HFF-Myc (cell line): Measurements from ENCODE around the gene ATP2A3.

Experiments
- DNase-seq: peaks from one replicate; pipeline ENCODE4 v3.0.0-alpha.2; 2011; ENCODE audit warnings: low read depth; ENCODE audit errors: extremely low read depth
- H3K4me3 ChIP-seq: replicated peaks from 2 replicates; pipeline ENCODE4 v1.5.1; 2011; ENCODE audit warnings: low read depth, mild to moderate bottlenecking, control low read depth, low read length
- TF ChIP-seq, protein P1 (sequence below): IDR thresholded peaks from 2 replicates; pipeline ENCODE4 v1.5.1; 2012; ENCODE audit warnings: mild to moderate bottlenecking, low read depth, low read length, control low read depth; ENCODE audit errors: missing control alignments

ATP2A3 gene

GRCh38 chr17:3966720-3967363 lies 2.6 kb upstream of the ATP2A3 start:
- DNase-seq, result no peak
- H3K4me3 ChIP-seq, result no peak overlapping the region
- TF ChIP-seq, protein P1, sequence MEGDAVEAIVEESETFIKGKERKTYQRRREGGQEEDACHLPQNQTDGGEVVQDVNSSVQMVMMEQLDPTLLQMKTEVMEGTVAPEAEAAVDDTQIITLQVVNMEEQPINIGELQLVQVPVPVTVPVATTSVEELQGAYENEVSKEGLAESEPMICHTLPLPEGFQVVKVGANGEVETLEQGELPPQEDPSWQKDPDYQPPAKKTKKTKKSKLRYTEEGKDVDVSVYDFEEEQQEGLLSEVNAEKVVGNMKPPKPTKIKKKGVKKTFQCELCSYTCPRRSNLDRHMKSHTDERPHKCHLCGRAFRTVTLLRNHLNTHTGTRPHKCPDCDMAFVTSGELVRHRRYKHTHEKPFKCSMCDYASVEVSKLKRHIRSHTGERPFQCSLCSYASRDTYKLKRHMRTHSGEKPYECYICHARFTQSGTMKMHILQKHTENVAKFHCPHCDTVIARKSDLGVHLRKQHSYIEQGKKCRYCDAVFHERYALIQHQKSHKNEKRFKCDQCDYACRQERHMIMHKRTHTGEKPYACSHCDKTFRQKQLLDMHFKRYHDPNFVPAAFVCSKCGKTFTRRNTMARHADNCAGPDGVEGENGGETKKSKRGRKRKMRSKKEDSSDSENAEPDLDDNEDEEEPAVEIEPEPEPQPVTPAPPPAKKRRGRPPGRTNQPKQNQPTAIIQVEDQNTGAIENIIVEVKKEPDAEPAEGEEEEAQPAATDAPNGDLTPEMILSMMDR, result no peak

DNA sequence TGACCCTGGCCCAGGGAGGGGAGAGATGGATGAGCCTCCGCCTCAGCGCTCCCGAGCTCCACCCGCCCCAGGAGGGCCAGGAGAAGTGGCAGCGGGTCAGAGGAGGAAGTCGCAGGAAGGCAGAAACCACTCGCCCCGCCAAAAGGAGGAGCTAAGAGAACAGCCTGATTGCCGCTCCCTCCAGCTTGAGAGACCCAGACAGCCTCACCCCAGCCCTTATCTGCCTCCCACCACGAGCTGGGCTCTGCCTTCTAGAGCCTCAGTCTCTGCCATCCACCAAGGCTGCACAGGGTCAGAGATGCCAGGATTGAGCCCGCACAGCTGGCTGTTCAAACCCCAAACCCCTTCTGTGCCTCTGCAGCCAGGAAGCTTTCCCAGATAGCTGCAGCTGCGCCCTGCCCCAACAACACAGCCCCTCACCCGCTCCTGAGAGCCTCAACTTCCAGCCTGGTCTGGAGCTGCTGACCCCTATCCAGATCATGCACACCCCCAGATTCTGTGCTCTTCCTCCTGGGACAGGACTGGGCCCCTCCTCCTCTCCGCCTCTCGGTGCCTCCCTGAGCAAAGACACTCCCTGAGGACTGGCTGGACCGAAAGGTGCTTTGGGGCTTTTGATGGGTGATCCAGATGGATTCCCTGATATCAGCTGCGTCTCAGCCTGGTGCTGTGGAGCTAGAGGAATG lies 1.0 kb upstream of the ATP2A3 start:
- TF ChIP-seq, protein P1, result no peak
- DNase-seq, result no peak
- H3K4me3 ChIP-seq, result no peak overlapping the region

DNA sequence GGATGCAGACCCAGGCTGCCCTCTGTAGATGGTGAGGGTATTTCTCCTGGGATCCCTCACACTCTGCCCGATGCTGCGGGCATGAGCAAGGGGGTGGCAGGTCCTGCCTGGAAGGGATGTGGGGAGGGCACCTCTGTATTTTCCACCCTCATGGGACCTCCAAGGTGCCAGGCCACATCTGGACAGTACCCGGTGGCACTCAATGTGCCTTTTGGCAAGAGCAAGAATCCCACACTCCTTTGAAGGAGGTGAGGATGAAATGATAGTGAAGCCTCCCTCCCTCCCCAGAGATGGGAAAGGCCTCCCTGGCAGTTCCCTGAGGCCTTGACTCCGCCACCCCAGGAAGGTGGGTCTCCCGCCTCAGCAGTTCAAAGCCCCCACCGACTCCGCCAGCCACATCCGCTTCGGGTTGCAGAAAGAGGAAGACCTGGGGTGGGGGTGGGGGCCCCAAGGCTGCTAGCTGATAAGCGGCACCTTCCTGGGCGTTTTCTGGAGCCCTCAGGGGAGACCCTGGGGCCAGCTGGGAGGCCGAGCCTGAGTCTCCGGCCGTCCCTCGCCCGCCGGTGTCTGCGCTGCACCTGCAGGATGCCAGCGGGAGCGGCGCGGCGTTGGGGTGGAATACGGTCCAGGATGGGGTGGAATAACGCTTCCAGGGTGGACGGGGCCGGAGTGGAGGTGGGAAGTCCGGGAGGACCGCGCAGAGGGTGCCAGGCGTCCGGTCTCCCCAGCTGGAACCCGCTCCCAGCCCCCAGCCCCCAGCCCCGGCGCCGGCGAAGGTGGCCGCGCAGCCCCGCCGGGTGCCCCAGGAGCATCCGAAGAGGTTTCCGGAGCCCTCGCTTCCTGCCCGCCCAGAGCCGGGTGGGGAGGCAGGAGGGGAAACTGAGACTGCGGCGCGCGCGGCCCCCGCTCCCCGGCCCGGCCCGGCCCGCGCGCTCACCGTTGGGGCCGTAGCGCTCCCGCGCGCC lies 718 bp downstream of the ATP2A3 start:
- DNase-seq, result no peak
- no peak overlapping the region for H3K4me3 ChIP-seq
- TF ChIP-seq, protein P1, result no peak

DNA sequence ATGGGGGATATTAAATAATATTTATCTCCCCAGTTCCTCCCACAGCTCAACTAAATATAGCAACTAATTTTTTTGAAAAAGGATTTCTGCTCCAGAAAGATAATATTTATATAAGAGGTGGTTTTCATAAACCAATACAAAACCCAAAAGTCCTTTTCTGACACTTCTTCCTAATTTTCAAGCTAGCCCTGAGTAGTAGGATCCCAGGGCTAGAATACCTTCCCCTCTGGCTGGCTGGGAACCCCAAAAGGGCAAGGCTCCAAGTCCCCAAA lies 1.3 kb downstream of the ATP2A3 start:
- no peak overlapping the region for H3K4me3 ChIP-seq
- TF ChIP-seq, protein P1, result no peak
- no peak for DNase-seq

DNA sequence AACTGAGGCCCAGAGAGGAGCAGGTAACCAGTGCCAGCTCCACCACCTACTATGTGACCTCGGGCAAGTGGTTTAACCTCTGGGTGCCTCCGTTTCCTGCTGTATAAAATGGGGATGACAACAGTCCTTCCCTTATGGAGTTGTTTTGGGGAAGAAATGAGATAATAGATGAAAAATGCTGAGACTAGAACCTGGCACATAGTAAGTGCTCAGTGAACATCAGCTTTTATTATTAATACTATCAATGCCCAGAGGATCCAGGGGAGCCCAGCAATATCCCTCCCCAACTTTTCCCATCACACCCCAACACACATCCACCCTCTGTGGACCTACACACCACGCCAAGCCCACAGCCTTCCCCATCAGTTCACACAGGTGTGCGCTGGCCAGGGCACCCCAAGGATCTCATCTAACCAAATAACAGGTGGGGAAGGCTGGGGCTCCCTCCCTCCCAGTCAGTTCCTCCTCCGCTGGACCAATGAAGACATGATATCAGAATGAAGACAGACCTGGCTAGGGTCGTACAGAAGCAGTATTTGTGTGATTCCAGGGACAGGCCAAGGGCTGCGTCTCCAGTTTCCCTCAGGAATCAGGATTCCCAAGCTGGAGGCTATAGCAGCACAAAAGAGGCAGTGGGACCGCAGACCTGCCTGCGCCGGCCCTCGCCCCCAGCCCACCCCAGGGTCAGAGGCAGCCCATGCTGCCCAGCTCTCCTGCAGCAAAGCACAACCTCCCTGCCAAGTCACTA lies 1.8 kb downstream of the ATP2A3 start:
- TF ChIP-seq, protein P1, result no peak
- no peak for DNase-seq

GRCh38 chr17:3961564-3962047 lies 2.6 kb downstream of the ATP2A3 start:
- TF ChIP-seq, protein P1, result no peak
- no peak for DNase-seq

More for the DNA sequence above, 1.8 kb downstream of the ATP2A3 start:
- H3K4me3 ChIP-seq, result no peak overlapping the region

More at GRCh38 chr17:3961564-3962047, 2.6 kb downstream of the ATP2A3 start:
- H3K4me3 ChIP-seq, result no peak overlapping the region
